ENCODE data around the gene TNFRSF1A.

TNFRSF1A gene

DNA sequence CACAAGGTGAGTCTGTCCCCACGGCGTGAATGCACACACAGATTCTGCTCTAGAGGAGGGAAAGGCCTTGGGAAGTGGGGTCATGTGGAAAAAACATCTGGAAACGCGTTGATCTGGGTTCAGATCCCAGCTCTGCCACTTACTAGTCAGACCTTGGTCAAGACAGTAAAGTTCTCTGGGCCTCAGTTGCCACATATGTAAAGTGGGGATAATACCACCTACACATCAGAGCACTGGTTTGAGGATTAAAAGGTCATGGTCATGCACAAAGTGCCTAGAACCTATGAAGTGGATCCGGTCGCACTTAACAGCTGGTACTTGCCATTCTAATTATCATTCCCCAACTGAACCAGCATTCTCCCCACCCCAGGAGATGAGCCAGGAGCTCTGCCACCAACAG lies 26.7 kb downstream of the TNFRSF1A start:
- Histone ChIP-seq H3K9me3 (ENCODE audit: control insufficient read depth, low read length) (no peaks in the 10 kb centered on the region), H3K4me1 (ENCODE audit: control insufficient read depth, insufficient read depth, low read length) (peaks cover 13% of the 10 kb centered on the region), H3K4me3 (ENCODE audit: insufficient read depth, low read depth, low read length) (no peak overlapping the region), H3K27ac (ENCODE audit: insufficient read depth, low read depth, low read length, poor library complexity, severe bottlenecking) (no peak overlapping the region), H3K36me3 (ENCODE audit: control insufficient read depth, insufficient read depth, low read length) (no peaks in the 10 kb centered on the region), H3K27me3 (ENCODE audit: control insufficient read depth, insufficient read depth, low read length, poor library complexity, severe bottlenecking) (peaks cover 16% of the 10 kb centered on the region)
- WGBS, 2 experiments = 91 to 96% methylated on average over 6 of the region's 6 CpGs

DNA sequence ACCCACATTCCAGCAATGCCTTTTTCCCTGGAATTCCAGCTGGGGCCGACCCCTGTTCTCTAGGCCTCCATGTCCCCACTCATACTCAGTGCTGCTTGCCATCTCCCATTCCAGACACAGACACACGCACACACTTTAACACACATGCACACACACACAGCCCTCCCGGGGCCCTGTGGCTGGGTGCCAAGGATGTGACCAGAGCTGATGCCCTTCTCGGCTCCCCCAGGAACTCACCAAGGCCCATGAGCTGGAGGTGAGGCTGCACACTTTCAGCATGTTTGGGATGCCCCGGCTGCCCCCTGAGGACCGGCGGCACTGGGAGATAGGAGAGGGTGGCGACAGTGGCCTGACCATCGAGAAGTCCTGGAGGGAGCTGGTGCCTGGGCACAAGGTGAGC lies 27.1 kb downstream of the TNFRSF1A start:
- Histone ChIP-seq H3K36me3 (ENCODE audit: control insufficient read depth, insufficient read depth, low read length) (no peaks in the 10 kb centered on the region), H3K27ac (ENCODE audit: insufficient read depth, low read depth, low read length, poor library complexity, severe bottlenecking) (no peak overlapping the region), H3K9me3 (ENCODE audit: control insufficient read depth, low read length) (no peaks in the 10 kb centered on the region), H3K4me1 (ENCODE audit: control insufficient read depth, insufficient read depth, low read length) (peaks cover 15% of the 10 kb centered on the region), H3K27me3 (ENCODE audit: control insufficient read depth, insufficient read depth, low read length, poor library complexity, severe bottlenecking) (peaks cover 20% of the 10 kb centered on the region), H3K4me3 (ENCODE audit: insufficient read depth, low read depth, low read length) (no peak overlapping the region)
- WGBS, 2 experiments = 92 to 95% methylated on average over 9 of the region's 9 CpGs

DNA sequence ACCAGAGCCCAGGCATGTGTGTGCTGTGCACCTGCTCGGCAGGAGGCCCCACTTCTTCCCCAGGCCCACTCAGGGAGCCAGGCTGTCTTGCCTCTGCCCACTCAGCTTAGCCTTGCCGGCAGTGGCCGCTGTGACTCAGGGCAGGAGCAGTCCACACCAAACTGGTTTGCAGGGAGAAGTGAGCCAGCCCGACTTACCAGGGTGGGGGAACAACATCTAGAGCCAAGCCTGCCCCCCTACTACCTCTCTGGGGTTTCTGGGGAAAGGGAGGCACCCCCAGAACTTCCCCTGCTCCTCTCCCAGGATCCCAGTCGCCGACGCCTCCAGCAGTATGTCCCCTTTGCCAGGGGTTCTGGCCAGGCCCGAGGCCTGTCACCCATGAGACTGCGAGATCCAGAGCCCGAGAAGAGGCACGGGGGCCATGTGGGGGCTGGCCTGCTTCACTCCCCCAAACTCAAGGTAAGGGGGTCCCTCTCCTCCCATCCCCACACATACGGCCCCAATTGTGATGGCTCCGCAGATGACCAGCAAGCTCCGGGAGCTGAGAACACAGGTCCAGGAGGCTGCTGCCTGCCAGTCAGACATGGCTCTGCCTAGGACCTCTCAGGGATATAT lies 28.4 kb downstream of the TNFRSF1A start:
- 92 to 93% methylated on average over 14 of the region's 14 CpGs for WGBS, 2 experiments

DNA sequence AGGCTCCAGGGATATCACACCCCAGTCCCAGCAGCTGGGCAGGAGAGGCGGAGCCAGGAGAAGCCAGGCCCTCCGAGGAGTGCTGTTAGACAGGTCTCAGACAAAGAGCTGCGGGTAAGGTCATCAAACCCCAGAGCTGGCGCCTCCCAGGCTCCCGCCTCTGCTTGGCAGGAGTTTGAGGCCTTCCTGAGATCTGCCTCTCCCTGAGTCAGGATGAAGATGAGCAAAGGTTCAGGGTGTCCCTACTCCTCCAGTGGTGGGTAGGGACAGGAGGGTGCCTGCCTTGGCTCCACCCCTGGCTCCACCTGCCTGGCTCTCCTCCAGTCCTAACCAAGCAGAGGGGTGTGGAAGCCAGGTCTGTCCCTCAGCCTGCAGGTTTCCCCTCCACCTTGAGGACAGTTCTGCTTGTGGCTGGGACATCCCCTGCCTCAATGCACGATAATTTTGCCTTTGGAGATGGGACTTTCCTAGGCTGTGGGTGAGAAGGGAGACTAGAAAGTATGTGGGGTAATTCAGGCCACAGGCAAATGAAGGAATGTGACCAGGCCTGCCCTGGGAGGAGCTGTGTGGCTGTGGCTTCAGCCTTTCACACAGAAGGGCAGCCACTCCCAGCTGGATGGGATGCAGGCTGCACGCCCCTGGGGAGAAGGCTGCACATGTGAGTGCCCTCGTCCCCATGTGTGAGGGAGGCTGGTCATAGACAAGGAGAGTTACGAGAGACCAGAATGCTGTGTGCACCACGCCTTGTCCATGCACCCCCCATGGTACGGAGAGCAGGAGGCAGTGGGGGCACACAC lies 29.1 kb downstream of the TNFRSF1A start:
- no peaks in the 10 kb centered on the region for H3K9me3 ChIP-seq (ENCODE audit: control insufficient read depth, low read length)
- H3K4me1 ChIP-seq (ENCODE audit: control insufficient read depth, insufficient read depth, low read length) = peaks cover 15% of the 10 kb centered on the region
- no peaks in the 10 kb centered on the region for H3K36me3 ChIP-seq (ENCODE audit: control insufficient read depth, insufficient read depth, low read length)
- no peak overlapping the region for H3K4me3 ChIP-seq (ENCODE audit: insufficient read depth, low read depth, low read length)
- no peak overlapping the region for H3K27ac ChIP-seq (ENCODE audit: insufficient read depth, low read depth, low read length, poor library complexity, severe bottlenecking)
- H3K27me3 ChIP-seq (ENCODE audit: control insufficient read depth, insufficient read depth, low read length, poor library complexity, severe bottlenecking) = peaks cover 31% of the 10 kb centered on the region
- WGBS, 2 experiments = 72 to 73% methylated on average over 11 of the region's 11 CpGs

More for the DNA sequence above, 28.4 kb downstream of the TNFRSF1A start:
- Histone ChIP-seq H3K4me1 (ENCODE audit: control insufficient read depth, insufficient read depth, low read length) (peaks cover 15% of the 10 kb centered on the region), H3K27ac (ENCODE audit: insufficient read depth, low read depth, low read length, poor library complexity, severe bottlenecking) (no peak overlapping the region), H3K9me3 (ENCODE audit: control insufficient read depth, low read length) (no peaks in the 10 kb centered on the region), H3K36me3 (ENCODE audit: control insufficient read depth, insufficient read depth, low read length) (no peaks in the 10 kb centered on the region), H3K4me3 (ENCODE audit: insufficient read depth, low read depth, low read length) (no peak overlapping the region), H3K27me3 (ENCODE audit: control insufficient read depth, insufficient read depth, low read length, poor library complexity, severe bottlenecking) (peaks cover 31% of the 10 kb centered on the region)

- H3K9me3 ChIP-seq (ENCODE audit: control insufficient read depth, low read length) = no peaks in the 10 kb centered on the region
- no peaks in the 10 kb centered on the region for H3K36me3 ChIP-seq (ENCODE audit: control insufficient read depth, insufficient read depth, low read length)
- peaks cover 31% of the 10 kb centered on the region for H3K27me3 ChIP-seq (ENCODE audit: control insufficient read depth, insufficient read depth, low read length, poor library complexity, severe bottlenecking)
- H3K27ac ChIP-seq (ENCODE audit: insufficient read depth, low read depth, low read length, poor library complexity, severe bottlenecking) = no peak overlapping the region
- 90 to 92% methylated on average over 8 of the region's 8 CpGs for WGBS, 2 experiments
- peaks cover 7% of the 10 kb centered on the region for H3K4me1 ChIP-seq (ENCODE audit: control insufficient read depth, insufficient read depth, low read length)
- H3K4me3 ChIP-seq (ENCODE audit: insufficient read depth, low read depth, low read length) = no peak overlapping the region
Observed at GRCh38 chr12:6311822-6312528, 29.9 kb downstream of the TNFRSF1A start.

DNA sequence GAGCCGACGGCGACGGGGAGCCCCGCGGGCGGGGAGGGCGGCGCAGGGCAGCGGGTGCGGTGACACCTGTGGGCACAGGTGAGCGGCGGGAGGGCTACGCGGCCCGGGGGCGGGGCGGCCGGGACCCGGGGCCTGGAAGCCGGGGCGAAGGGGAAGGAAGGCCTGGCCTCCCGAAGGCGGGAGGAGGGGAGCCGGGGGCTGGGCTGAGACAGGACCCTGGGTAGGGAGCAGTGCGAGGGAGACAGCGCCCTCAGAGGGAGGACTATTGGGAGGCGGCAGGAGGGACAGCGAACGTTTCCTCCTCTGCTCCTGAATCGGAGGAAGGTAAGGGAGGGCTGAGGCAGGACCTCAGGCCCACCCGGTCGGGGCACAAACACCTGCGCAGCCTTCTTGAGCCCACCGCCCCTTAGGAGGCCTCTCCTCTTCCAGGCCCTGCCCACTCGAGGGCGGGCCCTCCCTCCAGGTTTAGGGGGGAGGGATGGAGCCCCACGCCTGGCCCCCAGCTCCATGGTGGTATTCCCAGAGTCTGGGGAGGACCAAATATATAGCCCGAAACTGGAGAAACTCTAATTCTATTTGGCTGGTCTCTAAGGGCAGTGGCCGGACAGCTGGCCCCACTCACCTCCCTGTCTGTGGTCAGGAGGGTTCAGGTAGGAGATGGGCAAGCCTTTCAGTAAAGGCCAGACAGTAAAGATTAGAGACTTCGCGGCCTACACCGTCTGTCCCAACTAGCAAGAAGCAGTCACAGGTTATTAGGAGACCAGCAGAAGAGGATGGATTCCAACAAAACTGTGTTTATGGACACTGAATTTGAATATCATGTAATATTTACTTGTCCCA lies 30.9 kb downstream of the TNFRSF1A start:
- Histone ChIP-seq H3K27me3 (ENCODE audit: control insufficient read depth, insufficient read depth, low read length, poor library complexity, severe bottlenecking) (peaks cover 31% of the 10 kb centered on the region), H3K27ac (ENCODE audit: insufficient read depth, low read depth, low read length, poor library complexity, severe bottlenecking) (no peak overlapping the region), H3K4me1 (ENCODE audit: control insufficient read depth, insufficient read depth, low read length) (peaks cover 4% of the 10 kb centered on the region), H3K36me3 (ENCODE audit: control insufficient read depth, insufficient read depth, low read length) (no peaks in the 10 kb centered on the region), H3K4me3 (ENCODE audit: insufficient read depth, low read depth, low read length) (peak overlapping the region; percentile 42), H3K9me3 (ENCODE audit: control insufficient read depth, low read length) (no peaks in the 10 kb centered on the region)
- WGBS, 2 experiments = 13% methylated on average over 43 of the region's 43 CpGs

DNA sequence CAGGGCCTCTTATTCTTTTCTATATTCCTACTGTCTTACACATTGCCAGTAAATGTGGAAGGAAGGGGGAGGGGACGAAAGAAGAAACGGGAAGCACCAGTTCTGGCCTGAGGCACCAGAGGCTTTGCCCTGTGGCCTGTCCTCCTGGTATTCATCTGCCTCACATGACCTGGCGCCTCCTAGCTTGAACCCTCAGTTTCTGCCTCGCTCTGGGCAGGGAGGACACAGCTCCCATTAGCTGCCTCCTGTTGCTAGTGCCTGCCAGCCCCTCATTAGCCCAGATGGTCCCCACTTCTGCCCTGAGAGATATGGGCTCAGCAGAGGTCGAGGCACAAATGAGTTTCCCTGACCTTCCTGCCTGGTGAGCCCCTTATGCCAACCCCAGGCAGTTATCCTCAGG lies 34.3 kb downstream of the TNFRSF1A start:
- Histone ChIP-seq H3K36me3 (ENCODE audit: control insufficient read depth, insufficient read depth, low read length) (no peaks in the 10 kb centered on the region), H3K9me3 (ENCODE audit: control insufficient read depth, low read length) (no peaks in the 10 kb centered on the region), H3K27me3 (ENCODE audit: control insufficient read depth, insufficient read depth, low read length, poor library complexity, severe bottlenecking) (peaks cover 31% of the 10 kb centered on the region), H3K4me1 (ENCODE audit: control insufficient read depth, insufficient read depth, low read length) (peaks cover 4% of the 10 kb centered on the region), H3K4me3 (ENCODE audit: insufficient read depth, low read depth, low read length) (no peak overlapping the region), H3K27ac (ENCODE audit: insufficient read depth, low read depth, low read length, poor library complexity, severe bottlenecking) (no peak overlapping the region)
- WGBS, 2 experiments = 82 to 85% methylated on average over 5 of the region's 5 CpGs

- WGBS, 2 experiments = 91 to 93% methylated on average over 11 of the region's 11 CpGs
- Histone ChIP-seq H3K27me3 (ENCODE audit: control insufficient read depth, insufficient read depth, low read length, poor library complexity, severe bottlenecking) (peaks cover 30% of the 10 kb centered on the region), H3K9me3 (ENCODE audit: control insufficient read depth, low read length) (no peaks in the 10 kb centered on the region), H3K4me1 (ENCODE audit: control insufficient read depth, insufficient read depth, low read length) (peaks cover 4% of the 10 kb centered on the region), H3K36me3 (ENCODE audit: control insufficient read depth, insufficient read depth, low read length) (no peaks in the 10 kb centered on the region), H3K27ac (ENCODE audit: insufficient read depth, low read depth, low read length, poor library complexity, severe bottlenecking) (no peak overlapping the region), H3K4me3 (ENCODE audit: insufficient read depth, low read depth, low read length) (no peak overlapping the region)
Observed at GRCh38 chr12:6306599-6307220, 35.2 kb downstream of the TNFRSF1A start.

GRCh38 chr12:6306151-6306550 lies 35.7 kb downstream of the TNFRSF1A start:
- WGBS, 2 experiments = 94 to 95% methylated on average over 6 of the region's 6 CpGs
- H3K36me3 ChIP-seq (ENCODE audit: control insufficient read depth, insufficient read depth, low read length) = no peaks in the 10 kb centered on the region

More at GRCh38 chr12:6306151-6306550, 35.7 kb downstream of the TNFRSF1A start:
- Histone ChIP-seq H3K27me3 (ENCODE audit: control insufficient read depth, insufficient read depth, low read length, poor library complexity, severe bottlenecking) (peaks cover 24% of the 10 kb centered on the region), H3K27ac (ENCODE audit: insufficient read depth, low read depth, low read length, poor library complexity, severe bottlenecking) (no peak overlapping the region), H3K4me3 (ENCODE audit: insufficient read depth, low read depth, low read length) (no peak overlapping the region), H3K4me1 (ENCODE audit: control insufficient read depth, insufficient read depth, low read length) (peaks cover 4% of the 10 kb centered on the region), H3K9me3 (ENCODE audit: control insufficient read depth, low read length) (no peaks in the 10 kb centered on the region)

All from ectodermal cell (in vitro differentiated cells).